GM18868 (cell line): ENCODE data around the gene LACTBL1.

ENCODE experiments used
- ATAC-seq: cut with Tn5 transposase; IDR thresholded peaks from one replicate; pipeline ENCODE4 v1.9.1; 2021; ENCODE audit warnings: mild to moderate bottlenecking, moderate library complexity; ENCODE audit not compliant: unreplicated experiment

LACTBL1 gene

GRCh38 chr1:22976461-22977243, 4.0 kb upstream of the LACTBL1 start:
- ATAC-seq, result no peak

GRCh38 chr1:22976127-22976460, 3.4 kb upstream of the LACTBL1 start:
- no peak for ATAC-seq

- no peak for ATAC-seq
Observed at GRCh38 chr1:22975694-22976093, 3.0 kb upstream of the LACTBL1 start.

GRCh38 chr1:22971611-22972405, 858 bp downstream of the LACTBL1 start:
- ATAC-seq, result no peak

GRCh38 chr1:22971161-22971560, 1.5 kb downstream of the LACTBL1 start:
- ATAC-seq, result no peak

GRCh38 chr1:22970096-22970495, 2.6 kb downstream of the LACTBL1 start:
- ATAC-seq, result no peak

GRCh38 chr1:22969304-22969709, 3.4 kb downstream of the LACTBL1 start:
- ATAC-seq, result no peak

GRCh38 chr1:22967833-22968232, 4.8 kb downstream of the LACTBL1 start:
- no peak for ATAC-seq

- no peak for ATAC-seq
Observed at GRCh38 chr1:22966309-22966708, 6.4 kb downstream of the LACTBL1 start.

- ATAC-seq, result no peak
Observed at GRCh38 chr1:22963044-22963677, 9.5 kb downstream of the LACTBL1 start.

GRCh38 chr1:22962558-22962957, 10.1 kb downstream of the LACTBL1 start:
- ATAC-seq, result no peak

- no peak for ATAC-seq
Observed at GRCh38 chr1:22959545-22960360, 12.9 kb downstream of the LACTBL1 start.

- ATAC-seq, result no peak
Observed at GRCh38 chr1:22958556-22958955, 14.1 kb downstream of the LACTBL1 start.

- no peak for ATAC-seq
Observed at GRCh38 chr1:22957066-22957465, 15.6 kb downstream of the LACTBL1 start.

GRCh38 chr1:22955146-22955545, 17.5 kb downstream of the LACTBL1 start:
- no peak for ATAC-seq

GRCh38 chr1:22953740-22954141, 18.9 kb downstream of the LACTBL1 start:
- ATAC-seq, result no peak

- ATAC-seq, result no peak
Observed at GRCh38 chr1:22953057-22953739, 19.5 kb downstream of the LACTBL1 start.

- no peak for ATAC-seq
Observed at GRCh38 chr1:22952694-22953056, 20.0 kb downstream of the LACTBL1 start.

- no peak for ATAC-seq
Observed at GRCh38 chr1:22951796-22952195, 20.9 kb downstream of the LACTBL1 start.

- ATAC-seq, result no peak
Observed at GRCh38 chr1:22949822-22950331, 22.8 kb downstream of the LACTBL1 start.
